Prostate gland (tissue), 2 donors: ENCODE results near the gene BRICD5. TPM values are rescaled to one million over a fixed set of nuclear protein-coding genes. Genes with fewer than 3 reads are reported as not detected.

Source experiments
- DNase-seq: peaks from one replicate; pipeline ENCODE4 v3.0.0-alpha.2; 2019; ENCODE audit warnings: low spot score
- H3K27ac ChIP-seq, 2 donors: fragments of 200-600 bp; sonication (generic); 2 replicates each; pipeline ENCODE4 v1.5.1; 2017 to 2019
- H3K27me3 ChIP-seq: fragments of 200-600 bp; sonication (generic); replicated peaks from 2 replicates; pipeline ENCODE4 v1.5.1; 2019; ENCODE audit not compliant: insufficient read depth
- H3K36me3 ChIP-seq, 2 donors: fragments of 200-600 bp; sonication (generic); 1 replicate in 1 of 2; 2 replicates in 1 of 2; pipeline versions ENCODE4 v1.5.1 to v1.8.1; 2017 to 2019
- H3K4me1 ChIP-seq: fragments of 200-600 bp; sonication (generic); replicated peaks from 2 replicates; pipeline ENCODE4 v1.5.1; 2019
- H3K4me3 ChIP-seq, 2 donors: fragments of 200-600 bp; sonication (generic); 2 replicates each; pipeline ENCODE4 v1.5.1; 2017 to 2019
- H3K9me3 ChIP-seq: fragments of 200-600 bp; sonication (generic); 2 replicates; pipeline ENCODE4 v1.5.1; 2017
- POLR2A ChIP-seq: fragments of 450-650 bp; IDR thresholded peaks from one replicate; pipeline ENCODE4 v1.6.1; 2016; ENCODE audit warnings: antibody characterized with exemption, mild to moderate bottlenecking
- POLR2AphosphoS5 ChIP-seq: sonication (generic); formaldehyde crosslinking; IDR thresholded peaks from one replicate; pipeline ENCODE4 v1.6.1; 2017; ENCODE audit warnings: antibody characterized with exemption
- WGBS: methylation state at CpG from one replicate; pipeline ENCODE4 v1.1.5; 2018; 5-methylcytosine and 5-hydroxymethylcytosine counted together
- intact Hi-C: fragments of 100-400 bp; cut with DNase I; formaldehyde crosslinking; loops from one replicate; pipeline ENCODE4 v1.14.2; 2022
- total RNA-seq, 2 donors: library from RNA; depleted of rRNA; stranded (reverse); fragments of >200 nt; gene quantifications; one replicate each; pipeline ENCODE4 v1.1.0, GENCODE V29; 2016
- TF ChIP-seq, protein P1 (sequence below), 4 experiments: fragments of 200-600 bp in 2 of 4; fragments of 450-650 bp in 2 of 4; sonication (generic) in 2 of 4; IDR thresholded peaks; 1 replicate in 3 of 4; 2 replicates in 1 of 4; pipeline ENCODE4 v1.5.1; 2016 to 2019; ENCODE audit warnings: antibody characterized with exemption in 4 of 4, mild to moderate bottlenecking in 2 of 4, moderate library complexity in 2 of 4

BRICD5 gene
- total RNA-seq, 2 donors from 2014 or later: 18.4 to 26.2 TPM

- peaks cover 18 to 46% of the 10 kb centered on the region in 2 donors for H3K36me3 ChIP-seq
Measured at GRCh38 chr16:2231016-2231931, 20.6 kb upstream of the BRICD5 start.

GRCh38 chr16:2230376-2230775 lies 19.7 kb upstream of the BRICD5 start:
- 93% methylated on average over 13 of the region's 13 CpGs for WGBS
- no peak overlapping the region for H3K27ac ChIP-seq
- no peak for DNase-seq

More at GRCh38 chr16:2231016-2231931, 20.6 kb upstream of the BRICD5 start:
- Histone ChIP-seq H3K27me3 (no peaks in the 10 kb centered on the region), H3K27ac (no peak overlapping the region), H3K4me3 (no peak overlapping the region), H3K9me3 (no peaks in the 10 kb centered on the region), H3K4me1 (peaks cover 3% of the 10 kb centered on the region)
- 78% methylated on average over 26 of the region's 29 CpGs for WGBS
- DNase-seq: no peak
- no peak for TF ChIP-seq POLR2AphosphoS5
- TF ChIP-seq, protein P1, sequence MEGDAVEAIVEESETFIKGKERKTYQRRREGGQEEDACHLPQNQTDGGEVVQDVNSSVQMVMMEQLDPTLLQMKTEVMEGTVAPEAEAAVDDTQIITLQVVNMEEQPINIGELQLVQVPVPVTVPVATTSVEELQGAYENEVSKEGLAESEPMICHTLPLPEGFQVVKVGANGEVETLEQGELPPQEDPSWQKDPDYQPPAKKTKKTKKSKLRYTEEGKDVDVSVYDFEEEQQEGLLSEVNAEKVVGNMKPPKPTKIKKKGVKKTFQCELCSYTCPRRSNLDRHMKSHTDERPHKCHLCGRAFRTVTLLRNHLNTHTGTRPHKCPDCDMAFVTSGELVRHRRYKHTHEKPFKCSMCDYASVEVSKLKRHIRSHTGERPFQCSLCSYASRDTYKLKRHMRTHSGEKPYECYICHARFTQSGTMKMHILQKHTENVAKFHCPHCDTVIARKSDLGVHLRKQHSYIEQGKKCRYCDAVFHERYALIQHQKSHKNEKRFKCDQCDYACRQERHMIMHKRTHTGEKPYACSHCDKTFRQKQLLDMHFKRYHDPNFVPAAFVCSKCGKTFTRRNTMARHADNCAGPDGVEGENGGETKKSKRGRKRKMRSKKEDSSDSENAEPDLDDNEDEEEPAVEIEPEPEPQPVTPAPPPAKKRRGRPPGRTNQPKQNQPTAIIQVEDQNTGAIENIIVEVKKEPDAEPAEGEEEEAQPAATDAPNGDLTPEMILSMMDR (IDR thresholded peaks at IDR 0.05): no peak
- TF ChIP-seq POLR2A: no peak
- intact Hi-C loops: no loop called here

GRCh38 chr16:2229632-2230250 lies 19.1 kb upstream of the BRICD5 start:
- WGBS: 92% methylated on average over 23 of the region's 23 CpGs
- H3K27ac ChIP-seq: no peak overlapping the region
- DNase-seq: no peak
- no peaks in the 10 kb centered on the region for H3K9me3 ChIP-seq
- H3K4me3 ChIP-seq: no peak overlapping the region
- no peaks in the 10 kb centered on the region for H3K27me3 ChIP-seq
- intact Hi-C loops: no loop called here
- TF ChIP-seq, protein P1 (IDR thresholded peaks at IDR 0.05): no peak
- peaks cover 15 to 39% of the 10 kb centered on the region in 2 donors for H3K36me3 ChIP-seq
- H3K4me1 ChIP-seq: peaks cover 5% of the 10 kb centered on the region

More at GRCh38 chr16:2230376-2230775, 19.7 kb upstream of the BRICD5 start:
- Histone ChIP-seq H3K4me1 (peaks cover 3% of the 10 kb centered on the region), H3K36me3 (peaks cover 15 to 45% of the 10 kb centered on the region in 2 donors), H3K27me3 (no peaks in the 10 kb centered on the region), H3K9me3 (no peaks in the 10 kb centered on the region), H3K4me3 (no peak overlapping the region)
- no peak for TF ChIP-seq POLR2AphosphoS5
- TF ChIP-seq, protein P1 (IDR thresholded peaks at IDR 0.05): no peak
- TF ChIP-seq POLR2A: no peak
- intact Hi-C loops: no loop called here

DNA sequence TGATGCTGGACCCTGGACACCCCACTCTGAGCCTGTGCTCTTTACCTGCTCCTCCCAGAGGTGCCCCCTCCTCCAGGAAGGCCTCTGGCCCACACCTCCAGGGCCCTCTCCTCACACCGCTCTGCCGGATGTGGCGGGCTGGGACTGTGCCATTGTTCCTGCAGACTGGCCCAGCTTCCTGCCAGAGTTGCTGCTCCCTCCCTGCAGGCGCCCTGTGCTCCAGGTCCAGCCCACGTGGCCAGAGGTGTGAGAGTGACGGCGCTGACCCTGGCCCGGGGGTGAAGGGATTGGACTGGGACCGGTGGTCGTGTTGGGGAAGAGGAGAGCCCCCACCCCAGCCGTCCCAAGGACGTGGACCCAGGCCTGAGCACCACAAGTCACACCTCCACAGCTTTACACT lies 18.4 kb upstream of the BRICD5 start:
- H3K4me1 ChIP-seq: peaks cover 12% of the 10 kb centered on the region
- intact Hi-C loops: no loop called here

More for the DNA sequence above, 18.4 kb upstream of the BRICD5 start:
- TF ChIP-seq POLR2A (no peak), POLR2AphosphoS5 (no peak)
- TF ChIP-seq, protein P1 (IDR thresholded peaks at IDR 0.05): no peak
- Histone ChIP-seq H3K36me3 (peaks cover 15 to 33% of the 10 kb centered on the region in 2 donors), H3K27me3 (no peaks in the 10 kb centered on the region), H3K27ac (no peak overlapping the region), H3K4me3 (no peak overlapping the region), H3K9me3 (no peaks in the 10 kb centered on the region)
- 85% methylated on average over 12 of the region's 12 CpGs for WGBS
- DNase-seq: no peak
